HepG2 (cell line): ENCODE results near the gene FMNL2. TPM values are rescaled to one million over a fixed set of nuclear protein-coding genes. Genes with fewer than 3 reads are reported as not detected.
A peak's percentile ranks its signal among the peaks of the same experiment; 100 is the strongest.

Source experiments
- BATF2 ChIP-seq: sonication (generic); formaldehyde crosslinking; IDR thresholded peaks from 2 replicates; pipeline ENCODE4 v1.8.0; 2022; ENCODE audit warnings: mild to moderate bottlenecking, missing genetic modification reagents, moderate library complexity
- GMEB1 ChIP-seq: sonication (generic); formaldehyde crosslinking; IDR thresholded peaks from 2 replicates; pipeline ENCODE4 v1.5.1; 2020; ENCODE audit warnings: missing genetic modification reagents, mild to moderate bottlenecking, borderline replicate concordance
- ISL2 ChIP-seq: sonication (generic); formaldehyde crosslinking; IDR thresholded peaks from 2 replicates; pipeline ENCODE4 v1.5.0; 2020; ENCODE audit warnings: missing genetic modification reagents
- KLF16 ChIP-seq, 2 experiments: sonication (generic) in 1 of 2; formaldehyde crosslinking in 1 of 2; IDR thresholded peaks; 2 replicates each; pipeline versions ENCODE4 v1.6.1 to v1.8.0; 2016 to 2023; ENCODE audit warnings: missing genetic modification reagents in 2 of 2, missing compliant biosample characterization in 1 of 2
- LBX2 ChIP-seq: sonication (generic); formaldehyde crosslinking; IDR thresholded peaks from 2 replicates; pipeline ENCODE4 v1.5.0; 2020; ENCODE audit warnings: missing genetic modification reagents, mild to moderate bottlenecking, borderline replicate concordance
- MED8 ChIP-seq: sonication (generic); formaldehyde crosslinking; IDR thresholded peaks from 2 replicates; pipeline ENCODE4 v1.8.1; 2023; ENCODE audit warnings: mild to moderate bottlenecking, missing genetic modification reagents; ENCODE audit not compliant: insufficient replicate concordance
- PATZ1 ChIP-seq: sonication (generic); formaldehyde crosslinking; IDR thresholded peaks from 2 replicates; pipeline ENCODE4 v1.4.0; 2020; ENCODE audit warnings: missing genetic modification reagents
- PCBP2 ChIP-seq: fragments of 200-400 bp; formaldehyde crosslinking; optimal IDR thresholded peaks from 2 replicates; pipeline ENCODE3; 2018; ENCODE audit warnings: low read length, low read depth; ENCODE audit not compliant: poor library complexity, severe bottlenecking
- SIN3A ChIP-seq: IDR thresholded peaks from 2 replicates; pipeline ENCODE4 v1.6.1; 2011; ENCODE audit warnings: low read depth, mild to moderate bottlenecking, control low read depth, low read length, borderline replicate concordance
- SMARCE1 ChIP-seq: fragments of 450-650 bp; IDR thresholded peaks from 2 replicates; pipeline ENCODE4 v1.6.1; 2017; ENCODE audit warnings: borderline replicate concordance
- SYNCRIP ChIP-seq: fragments of 200-400 bp; formaldehyde crosslinking; IDR thresholded peaks from 2 replicates; pipeline ENCODE4 v1.6.1; 2018; ENCODE audit warnings: mild to moderate bottlenecking, low read depth, low read length; ENCODE audit not compliant: insufficient read depth
- ZBTB4 ChIP-seq: sonication (generic); formaldehyde crosslinking; IDR thresholded peaks from 2 replicates; pipeline ENCODE4 v1.4.0; 2020; ENCODE audit warnings: missing genetic modification reagents, mild to moderate bottlenecking, borderline replicate concordance
- ZMYM2 ChIP-seq: sonication (generic); formaldehyde crosslinking; IDR thresholded peaks from 2 replicates; pipeline ENCODE4 v1.8.0; 2022; ENCODE audit warnings: mild to moderate bottlenecking, missing genetic modification reagents
- ZNF138 ChIP-seq: sonication (generic); formaldehyde crosslinking; IDR thresholded peaks from 2 replicates; pipeline ENCODE4 v1.5.0; 2020; ENCODE audit warnings: mild to moderate bottlenecking, low read depth, missing genetic modification reagents
- ZNF276 ChIP-seq: sonication (generic); formaldehyde crosslinking; IDR thresholded peaks from 2 replicates; pipeline ENCODE4 v1.4.0; 2020; ENCODE audit warnings: mild to moderate bottlenecking, low read depth, missing genetic modification reagents
- ZNF296 ChIP-seq: sonication (generic); formaldehyde crosslinking; conservative IDR thresholded peaks from 2 replicates; pipeline ENCODE4 v1.5.0; 2020; ENCODE audit warnings: mild to moderate bottlenecking, missing genetic modification reagents
- ZNF703 ChIP-seq: sonication (generic); formaldehyde crosslinking; IDR thresholded peaks from 2 replicates; pipeline ENCODE4 v1.5.1; 2020; ENCODE audit warnings: missing genetic modification reagents, mild to moderate bottlenecking, moderate library complexity, borderline replicate concordance
- ZNF720 ChIP-seq: sonication (generic); formaldehyde crosslinking; IDR thresholded peaks from 2 replicates; pipeline ENCODE4 v1.4.0; 2020; ENCODE audit warnings: missing genetic modification reagents
- polyA plus RNA-seq, 8 experiments: library from polyadenylated mRNA; depleted of rRNA in 3 of 8; stranded (reverse) in 7 of 8; unstranded in 1 of 8; fragments of >200 nt; fragmentation: Illumina TruSeq in 4 of 8; extraction: Trizol in 4 of 8; gene quantifications; 2 replicates each; pipeline versions ENCODE4 v1.2.1 to v1.2.3, GENCODE V29; 2011 to 2016; ENCODE audit warnings: low read depth in 4 of 8, missing spikeins in 1 of 8, mixed read lengths in 1 of 8; ENCODE audit not compliant: insufficient read depth in 1 of 8
- total RNA-seq, 5 experiments: library from RNA; depleted of rRNA; stranded (reverse); fragments of >200 nt; fragmentation: Illumina TruSeq; extraction: Trizol; gene quantifications; 2 replicates each; pipeline ENCODE4 v1.2.3, GENCODE V29; 2016; ENCODE audit warnings: low read depth in 1 of 5

Gene FMNL2
- total and polyA plus RNA-seq, 2 of the 13 experiments (the other 11 are each of a cell fraction or from before 2014, with no cell fraction given): 66.5 to 67.7 TPM

GRCh38 chr2:152335016-152335725, at the start of gene FMNL2 (continued):
- TF ChIP-seq ZNF703 (CRISPR knock-in tag) (no peak; the same call in 1 of the 2 replicates), ISL2 (CRISPR knock-in tag) (peak; percentile 84), KLF16 (CRISPR knock-in tag; IDR thresholded peaks at IDR 0.05) (peak in 1 of 2 experiments; percentile 92; a peak in 2 of 4 replicates), PCBP2 (no peak), LBX2 (no peak), ZNF296 (CRISPR knock-in tag) (0 out of 2 replicates have a peak, but pooled peaks have one; percentile 38), ZNF720 (CRISPR knock-in tag) (no peak), SIN3A (peak; percentile 82; the same call in 1 of the 2 replicates), SYNCRIP (no peak), GMEB1 (CRISPR knock-in tag) (peak; percentile 76), PATZ1 (CRISPR knock-in tag) (peak; percentile 94), BATF2 (CRISPR knock-in tag) (no peak; the same call in 1 of the 2 replicates), ZNF276 (CRISPR knock-in tag) (peak; percentile 62; the same call in 1 of the 2 replicates), ZBTB4 (CRISPR knock-in tag) (no peak), ZNF138 (CRISPR knock-in tag) (peak; percentile 56; the same call in 1 of the 2 replicates), MED8 (CRISPR knock-in tag) (no peak), ZMYM2 (CRISPR knock-in tag) (no peak), SMARCE1 (no peak)
